Stomach smooth muscle (tissue), 2 donors: ENCODE results near the gene SLC35A2.

Experiments
- H3K27ac ChIP-seq: one replicate; pipeline ENCODE4 v1.7.0; 2013; ENCODE audit warnings: mild to moderate bottlenecking, low read length, inconsistent platforms
- H3K27me3 ChIP-seq, 2 donors: one replicate each; pipeline ENCODE4 v1.7.0; 2013; ENCODE audit warnings: low read length in 2 of 2; ENCODE audit not compliant: insufficient read depth in 2 of 2, control insufficient read depth in 1 of 2
- H3K36me3 ChIP-seq, 2 donors: one replicate each; pipeline ENCODE4 v1.7.0; 2013; ENCODE audit warnings: low read length in 2 of 2; ENCODE audit not compliant: control insufficient read depth in 2 of 2, insufficient read depth in 2 of 2
- H3K4me1 ChIP-seq: one replicate; pipeline ENCODE4 v1.7.0; 2013; ENCODE audit warnings: low read length; ENCODE audit not compliant: control insufficient read depth, insufficient read depth
- H3K4me3 ChIP-seq, 2 donors: one replicate each; pipeline ENCODE4 v1.7.0; 2013; ENCODE audit warnings: low read length in 2 of 2
- H3K9ac ChIP-seq, 2 donors: one replicate each; pipeline ENCODE4 v1.7.0; 2013; ENCODE audit warnings: low read length in 2 of 2, mild to moderate bottlenecking in 1 of 2
- H3K9me3 ChIP-seq, 2 donors: one replicate each; pipeline ENCODE4 v1.7.0; 2013; ENCODE audit warnings: low read length in 2 of 2; ENCODE audit not compliant: control insufficient read depth in 2 of 2
- donor health status: healthy.
- donor health status: Pancreatic carcinoma.

SLC35A2 gene

DNA sequence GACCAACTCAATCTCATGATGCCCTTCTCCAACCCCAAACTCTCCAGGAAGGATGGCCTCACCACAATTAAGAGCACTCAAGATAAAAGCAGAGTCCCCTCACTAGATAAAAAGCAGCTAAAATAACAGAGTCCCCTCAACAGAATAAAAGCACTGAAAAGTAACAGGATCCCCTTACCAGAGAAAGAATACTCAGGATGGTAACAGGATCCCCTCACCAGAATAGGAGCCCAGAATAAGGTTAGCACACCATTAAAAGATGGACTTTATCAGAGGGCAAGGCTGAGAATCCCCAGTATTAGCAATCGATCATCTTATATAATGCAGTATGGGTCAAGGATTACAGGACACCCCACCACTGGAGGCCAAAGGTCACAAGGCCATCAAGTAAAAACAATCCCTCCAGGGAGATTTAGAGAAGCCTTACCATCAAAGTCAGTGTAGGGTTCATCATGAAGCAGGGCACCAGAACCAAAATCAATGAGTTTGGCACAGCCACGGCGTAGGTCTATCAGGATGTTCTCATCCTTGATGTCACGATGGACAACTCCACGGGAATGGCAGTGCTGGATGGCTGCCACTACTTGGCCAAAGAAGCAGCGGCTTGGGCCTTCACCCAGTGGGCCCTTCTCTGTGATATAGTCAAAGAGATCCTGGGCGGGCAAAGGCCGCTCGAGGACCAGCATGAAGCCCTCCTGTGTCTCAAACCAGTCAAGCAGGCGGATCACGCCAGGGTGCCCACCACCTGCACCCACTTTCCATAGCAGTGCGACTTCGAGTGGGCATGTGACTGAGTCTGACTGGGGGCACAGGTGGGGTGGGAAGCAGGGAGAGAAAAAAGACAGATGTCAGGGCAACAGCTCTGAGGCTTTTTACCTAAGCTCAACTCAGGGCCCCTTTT, 3.4 kb upstream of the SLC35A2 start:
- Histone ChIP-seq H3K4me3 (no peak overlapping the region), H3K27ac (no peak overlapping the region), H3K9ac (no peak overlapping the region), H3K9me3 (no peaks in the 10 kb centered on the region), H3K36me3 (peaks cover 0 to 5% of the 10 kb centered on the region in 2 donors), H3K4me1 (peaks cover 14% of the 10 kb centered on the region), H3K27me3 (peaks cover 0 to 4% of the 10 kb centered on the region in 2 donors)

DNA sequence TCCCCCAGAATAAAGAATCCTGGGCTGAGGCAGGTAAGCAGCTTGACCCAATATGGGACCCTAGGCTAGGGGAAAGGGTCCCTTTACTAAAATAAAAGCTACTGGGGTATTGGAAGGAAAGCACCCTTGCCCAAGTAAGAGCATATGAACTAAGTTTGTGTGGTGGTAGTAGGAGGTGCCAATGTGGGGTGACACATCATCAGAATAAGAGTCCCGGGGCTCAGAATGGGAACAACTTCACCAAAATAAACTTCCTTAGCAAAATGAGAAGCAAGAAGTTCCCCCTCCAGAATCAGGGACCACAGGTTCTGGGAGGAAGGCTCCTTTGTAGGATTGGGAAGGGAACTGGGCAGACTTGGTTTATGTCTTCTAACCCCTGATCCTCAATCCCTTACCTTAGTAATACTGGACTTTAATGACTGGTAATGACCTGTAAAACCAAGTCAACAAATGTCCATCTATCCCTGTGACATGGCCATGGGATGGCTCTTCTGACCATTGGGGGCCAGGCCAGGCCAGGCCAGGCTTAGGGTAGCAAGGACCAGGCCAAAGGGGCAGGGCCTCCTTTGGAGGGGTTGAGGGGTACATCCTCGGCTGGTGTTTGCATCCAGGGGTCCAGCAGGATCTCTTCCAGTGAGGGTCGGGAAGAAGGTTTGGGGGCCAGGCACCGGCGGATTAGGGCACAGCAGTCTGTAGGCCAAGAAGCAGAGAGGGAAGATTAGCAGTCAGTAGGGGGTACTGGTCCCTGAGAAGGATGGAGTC, 2.3 kb upstream of the SLC35A2 start:
- Histone ChIP-seq H3K4me1 (peaks cover 10% of the 10 kb centered on the region), H3K27ac (no peak overlapping the region), H3K27me3 (peaks cover 0 to 8% of the 10 kb centered on the region in 2 donors), H3K36me3 (peaks cover 0 to 5% of the 10 kb centered on the region in 2 donors), H3K4me3 (no peak overlapping the region), H3K9ac (no peak overlapping the region), H3K9me3 (no peaks in the 10 kb centered on the region)

DNA sequence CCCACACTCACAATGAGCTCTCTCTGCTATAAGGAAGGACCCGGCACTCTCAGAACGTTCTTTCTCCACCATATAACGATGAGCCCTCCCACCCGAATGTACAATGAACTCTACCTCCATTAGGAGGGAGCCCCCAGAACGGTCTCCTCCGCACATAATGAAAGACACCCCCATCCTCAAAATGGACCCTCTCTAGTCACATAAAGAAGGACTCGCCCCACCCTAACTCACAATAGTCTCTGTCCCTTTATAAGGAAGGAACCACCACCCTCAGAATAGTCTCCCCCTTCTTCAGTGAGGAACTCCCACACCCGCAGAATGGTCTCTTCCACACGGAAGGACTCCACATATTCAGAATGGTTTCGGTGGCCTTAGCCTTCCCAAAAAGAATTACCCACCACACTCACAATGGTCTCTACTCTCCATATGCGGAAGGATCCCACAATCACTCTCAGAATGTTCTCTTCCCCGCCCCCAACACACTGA, 477 bp downstream of the SLC35A2 start:
- peak overlapping the region; percentile 71 to 74 for H3K9ac ChIP-seq
- peaks cover 0 to 7% of the 10 kb centered on the region in 2 donors for H3K36me3 ChIP-seq
- peak overlapping the region; percentile 58 for H3K27ac ChIP-seq
- no peaks in the 10 kb centered on the region for H3K9me3 ChIP-seq
- H3K27me3 ChIP-seq, result peaks cover 0 to 5% of the 10 kb centered on the region in 2 donors
- peak overlapping the region; percentile 76 to 85 for H3K4me3 ChIP-seq
- peaks cover 8% of the 10 kb centered on the region for H3K4me1 ChIP-seq

DNA sequence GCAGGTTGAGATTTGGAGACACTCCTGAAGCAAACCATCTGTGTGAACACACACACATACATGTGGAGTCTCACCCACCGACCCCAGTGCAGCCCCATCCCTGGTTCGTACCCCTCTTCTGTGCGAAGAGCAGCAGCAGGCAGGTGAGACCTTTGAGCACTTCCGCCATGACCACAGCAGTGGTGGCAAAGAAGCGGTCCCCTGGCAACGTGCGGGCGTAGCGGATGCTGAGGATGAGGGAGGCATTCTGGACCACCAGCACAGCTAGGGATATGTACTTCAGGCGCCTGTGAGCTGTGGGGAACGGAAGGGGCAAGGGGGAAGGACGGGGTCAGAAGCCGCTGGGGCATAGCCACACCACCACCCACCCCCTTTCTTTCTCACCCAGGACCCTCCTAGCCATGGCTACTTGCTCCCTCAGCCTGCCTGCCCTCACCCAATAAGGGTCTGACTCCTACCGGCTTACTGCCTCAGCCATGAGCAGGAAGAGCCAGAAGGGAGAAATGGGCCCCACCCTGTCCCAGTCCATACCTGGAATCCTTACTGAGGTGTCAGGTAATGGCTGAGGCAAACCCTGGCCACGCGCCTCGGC, 1.6 kb downstream of the SLC35A2 start:
- Histone ChIP-seq H3K4me1 (peaks cover 8% of the 10 kb centered on the region), H3K9ac (no peak overlapping the region), H3K27ac (no peak overlapping the region), H3K27me3 (peaks cover 0 to 5% of the 10 kb centered on the region in 2 donors), H3K4me3 (no peak overlapping the region), H3K36me3 (peaks cover 0 to 7% of the 10 kb centered on the region in 2 donors), H3K9me3 (no peaks in the 10 kb centered on the region)

DNA sequence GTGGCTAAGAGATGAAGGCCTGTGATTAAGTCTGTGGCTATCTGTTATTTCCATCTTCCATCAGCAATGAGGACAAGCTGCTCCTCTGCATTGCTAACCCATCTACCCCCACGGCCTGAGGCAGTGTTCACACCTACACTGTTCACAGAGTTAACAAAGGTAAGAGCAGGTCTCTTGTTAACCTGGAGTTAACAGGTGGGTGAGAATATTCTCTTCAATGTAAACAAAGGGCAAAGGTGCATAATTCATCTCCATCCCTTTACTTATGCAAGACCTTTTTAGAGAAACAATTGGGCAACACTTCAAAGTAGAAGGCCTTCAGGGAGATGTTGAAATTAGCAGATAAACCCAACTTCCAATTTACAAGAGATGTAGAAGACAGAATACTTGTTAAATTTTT, 2.8 kb downstream of the SLC35A2 start:
- H3K27me3 ChIP-seq, result peaks cover 0 to 4% of the 10 kb centered on the region in 2 donors
- H3K27ac ChIP-seq, result no peak overlapping the region
- peaks cover 8% of the 10 kb centered on the region for H3K4me1 ChIP-seq
- H3K9ac ChIP-seq, result no peak overlapping the region
- no peaks in the 10 kb centered on the region for H3K9me3 ChIP-seq
- H3K4me3 ChIP-seq, result no peak overlapping the region
- H3K36me3 ChIP-seq, result peaks cover 0 to 5% of the 10 kb centered on the region in 2 donors

DNA sequence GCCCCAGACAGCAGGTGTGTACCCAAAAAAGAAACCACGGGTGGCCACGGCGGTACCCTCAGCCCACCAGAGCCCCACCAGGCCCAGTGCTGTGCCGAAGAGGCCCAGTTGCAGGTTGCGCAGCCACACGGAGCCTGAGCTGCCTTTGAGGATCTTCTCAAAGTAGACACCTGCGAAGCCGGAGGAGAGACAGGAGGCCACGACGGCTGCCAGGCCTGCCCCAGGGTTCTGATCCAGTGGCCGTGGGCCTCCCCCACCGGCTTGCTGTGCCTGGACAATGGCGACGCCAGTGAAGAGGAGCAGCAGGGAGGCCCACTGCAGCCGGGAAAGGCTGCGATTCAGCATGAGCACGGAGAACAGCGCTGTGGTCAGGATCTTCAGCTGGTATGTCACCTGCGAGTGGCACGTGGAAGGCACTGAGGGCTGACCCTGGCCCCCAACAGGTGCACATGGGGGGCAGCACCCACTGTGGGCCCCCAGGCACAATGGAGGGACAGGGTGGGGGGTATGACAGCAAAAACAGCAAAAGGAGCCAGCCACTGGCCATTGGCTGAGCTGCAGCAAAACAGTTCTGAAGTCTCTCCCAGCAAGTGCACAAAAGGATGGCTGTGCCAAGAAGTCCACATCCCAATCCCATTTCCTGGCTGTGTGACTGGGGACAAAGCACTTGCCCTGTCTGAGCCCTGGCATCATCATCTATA, 6.2 kb downstream of the SLC35A2 start:
- H3K27ac ChIP-seq, result no peak overlapping the region
- no peaks in the 10 kb centered on the region for H3K4me1 ChIP-seq
- H3K36me3 ChIP-seq, result peaks cover 5 to 19% of the 10 kb centered on the region in 2 donors
- H3K9me3 ChIP-seq, result no peaks in the 10 kb centered on the region
- peaks cover 0 to 4% of the 10 kb centered on the region in 2 donors for H3K27me3 ChIP-seq
- H3K4me3 ChIP-seq, result no peak overlapping the region
- no peak overlapping the region for H3K9ac ChIP-seq

DNA sequence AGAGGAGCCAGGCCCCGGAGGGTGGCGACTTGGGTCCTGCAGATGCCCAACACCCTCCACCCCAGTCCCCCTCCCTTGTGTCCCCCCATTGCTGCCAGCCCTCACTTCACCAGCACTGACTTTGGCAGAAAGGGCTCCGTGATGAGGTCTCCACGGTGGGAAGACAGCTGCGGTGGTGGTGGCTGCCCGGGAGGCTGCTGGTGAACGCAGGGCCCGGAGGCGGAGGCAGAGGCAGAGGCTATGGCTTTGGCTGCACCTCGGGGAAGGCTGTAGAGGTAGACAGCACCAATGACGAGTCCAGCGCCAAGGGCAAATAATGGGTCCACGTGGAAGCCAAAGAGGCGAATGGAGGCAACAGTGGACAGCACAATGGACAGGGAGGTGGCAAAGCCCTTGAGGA, 6.8 kb downstream of the SLC35A2 start:
- Histone ChIP-seq H3K4me3 (no peak overlapping the region), H3K36me3 (peaks cover 6 to 19% of the 10 kb centered on the region in 2 donors), H3K9ac (no peak overlapping the region), H3K27me3 (peaks cover 0 to 2% of the 10 kb centered on the region in 2 donors), H3K9me3 (no peaks in the 10 kb centered on the region), H3K27ac (no peak overlapping the region), H3K4me1 (no peaks in the 10 kb centered on the region)

DNA sequence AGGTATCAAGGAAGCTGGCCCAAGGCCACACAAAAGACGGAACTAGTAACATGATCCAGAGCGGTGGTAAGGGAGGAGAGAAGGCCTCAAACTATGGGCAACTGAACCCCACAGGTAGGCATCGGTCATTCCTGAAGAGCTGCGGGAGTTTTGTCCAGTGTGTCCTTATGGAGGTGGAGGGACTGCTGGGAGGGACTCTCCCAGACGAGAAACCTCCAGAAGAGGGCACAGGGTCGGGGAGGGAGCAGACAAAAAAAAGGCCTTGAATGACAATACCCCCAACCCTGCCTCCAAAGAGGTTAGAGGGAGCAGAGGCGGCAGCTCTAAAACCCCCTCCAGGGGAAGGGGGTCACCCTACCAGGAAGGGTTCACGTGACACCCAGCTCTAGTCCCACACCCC, 7.3 kb downstream of the SLC35A2 start:
- no peak overlapping the region for H3K27ac ChIP-seq
- no peaks in the 10 kb centered on the region for H3K4me1 ChIP-seq
- no peaks in the 10 kb centered on the region for H3K27me3 ChIP-seq
- peaks cover 8 to 19% of the 10 kb centered on the region in 2 donors for H3K36me3 ChIP-seq
- H3K9ac ChIP-seq, result no peak overlapping the region
- H3K9me3 ChIP-seq, result no peaks in the 10 kb centered on the region
- H3K4me3 ChIP-seq, result no peak overlapping the region

DNA sequence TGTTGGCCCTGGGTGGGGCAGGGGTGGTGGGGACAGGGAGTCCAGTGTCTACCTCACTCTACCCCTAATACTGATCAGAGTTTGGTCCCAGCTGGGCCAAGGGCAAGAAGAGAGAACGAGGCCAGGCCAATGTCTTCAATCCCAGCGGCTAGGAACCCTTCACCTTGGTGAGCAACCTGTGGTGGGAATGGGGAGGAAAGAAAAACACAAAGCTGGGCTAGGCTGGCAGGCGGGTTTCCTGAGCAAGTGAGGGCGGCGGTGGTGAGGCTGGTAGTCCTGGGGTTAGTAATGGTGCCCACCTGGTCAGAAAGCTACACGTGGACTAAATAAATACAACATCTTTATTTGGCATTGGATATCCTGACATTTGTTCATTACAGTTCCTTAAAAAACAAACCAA, 8.2 kb downstream of the SLC35A2 start:
- Histone ChIP-seq H3K27ac (no peak overlapping the region), H3K36me3 (peaks cover 8 to 16% of the 10 kb centered on the region in 2 donors), H3K4me1 (peaks cover 2% of the 10 kb centered on the region), H3K4me3 (no peak overlapping the region), H3K27me3 (no peaks in the 10 kb centered on the region), H3K9me3 (no peaks in the 10 kb centered on the region), H3K9ac (no peak overlapping the region)

DNA sequence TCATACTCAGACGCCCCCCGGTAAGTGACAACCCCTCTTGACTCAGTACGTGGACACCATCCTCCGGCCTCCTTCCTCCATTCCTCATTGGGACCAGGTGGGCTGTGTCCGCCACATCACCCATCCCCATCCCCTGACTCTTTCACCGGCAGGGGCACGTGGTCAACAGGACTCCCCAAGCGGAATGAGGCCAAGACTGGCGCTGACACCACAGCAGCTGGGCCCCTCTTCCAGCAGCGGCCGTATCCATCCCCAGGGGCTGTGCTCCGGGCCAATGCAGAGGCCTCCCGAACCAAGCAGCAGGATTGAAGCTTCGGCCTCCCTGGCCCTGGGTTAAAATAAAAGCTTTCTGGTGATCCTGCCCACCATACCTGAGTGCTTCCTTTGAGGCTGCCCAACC, 8.7 kb downstream of the SLC35A2 start:
- Histone ChIP-seq H3K9ac (no peak overlapping the region), H3K36me3 (peaks cover 8 to 16% of the 10 kb centered on the region in 2 donors), H3K4me3 (no peak overlapping the region), H3K4me1 (peaks cover 4% of the 10 kb centered on the region), H3K9me3 (no peaks in the 10 kb centered on the region), H3K27me3 (no peaks in the 10 kb centered on the region), H3K27ac (no peak overlapping the region)
